ENCODE measurements around the gene SLC25A25. TPM values are rescaled to one million over a fixed set of nuclear protein-coding genes. Genes with fewer than 3 reads are reported as not detected.

SLC25A25 gene
- total and polyA plus RNA-seq, 3 experiments from 2014 or later: 17.7 to 19.8 (median 17.8) TPM

Other genes starting within 250 kb of the SLC25A25 start
- gene ENG, start 213.6 kb upstream of the SLC25A25 start, total RNA-seq: 10 to 100 TPM; 18.9 to 19.3 TPM
- 7.9 TPM for gene ENG, start 213.6 kb upstream of the SLC25A25 start, polyA plus RNA-seq
- gene AK1, start 190.6 kb upstream of the SLC25A25 start, total RNA-seq: 10 to 100 TPM; 15.8 to 20.0 TPM
- 0.23 TPM for gene AK1, start 190.6 kb upstream of the SLC25A25 start, polyA plus RNA-seq
- gene ST6GALNAC6, start 168.6 kb upstream of the SLC25A25 start, total RNA-seq: 10 to 100 TPM; 52.3 to 54.0 TPM
- 54.7 TPM for gene ST6GALNAC6, start 168.6 kb upstream of the SLC25A25 start, polyA plus RNA-seq
- 10 to 100 TPM; 32.9 to 43.2 TPM for gene ST6GALNAC4, start 151.2 kb upstream of the SLC25A25 start, total RNA-seq
- gene ST6GALNAC4, start 151.2 kb upstream of the SLC25A25 start, polyA plus RNA-seq: 28.7 TPM
- gene PIP5KL1, start 137.5 kb upstream of the SLC25A25 start, total RNA-seq: 1 to 10 TPM; 1.4 to 2.5 TPM
- 0.89 TPM for gene PIP5KL1, start 137.5 kb upstream of the SLC25A25 start, polyA plus RNA-seq
- gene DPM2, start 130.4 kb upstream of the SLC25A25 start, total RNA-seq: 10 to 100 TPM; 73.8 to 75.5 TPM
- 52.2 TPM for gene DPM2, start 130.4 kb upstream of the SLC25A25 start, polyA plus RNA-seq
- 10 to 100 TPM; 82.2 to 93.3 TPM for gene EEIG1, start 87.2 kb upstream of the SLC25A25 start, total RNA-seq
- gene EEIG1, start 87.2 kb upstream of the SLC25A25 start, polyA plus RNA-seq: 167 TPM
- 10 to 100 TPM; 13.1 to 14.0 TPM for gene NAIF1, start 912 bp upstream of the SLC25A25 start, total RNA-seq
- gene NAIF1, start 912 bp upstream of the SLC25A25 start, polyA plus RNA-seq: 13.5 TPM
- 10 to 100 TPM; 67.0 to 68.3 TPM for gene PTGES2, start 59.5 kb downstream of the SLC25A25 start, total RNA-seq
- gene PTGES2, start 59.5 kb downstream of the SLC25A25 start, polyA plus RNA-seq: 51.7 TPM
- not detected for gene LCN2, start 81.2 kb downstream of the SLC25A25 start, total RNA-seq
- not detected for gene LCN2, start 81.2 kb downstream of the SLC25A25 start, polyA plus RNA-seq
- gene BBLN, start 92.0 kb downstream of the SLC25A25 start, total RNA-seq: 10 to 100 TPM; 75.5 to 78.4 TPM
- 137 TPM for gene BBLN, start 92.0 kb downstream of the SLC25A25 start, polyA plus RNA-seq
- 100 to 1,000 TPM; 114 to 125 TPM for gene CIZ1, start 123.3 kb downstream of the SLC25A25 start, total RNA-seq
- 35.2 TPM for gene CIZ1, start 123.3 kb downstream of the SLC25A25 start, polyA plus RNA-seq
- gene DNM1, start 135.1 kb downstream of the SLC25A25 start, total RNA-seq: under 1 TPM; 0.26 to 0.66 TPM
- 0.18 TPM for gene DNM1, start 135.1 kb downstream of the SLC25A25 start, polyA plus RNA-seq
- gene GOLGA2, start 207.8 kb downstream of the SLC25A25 start, total RNA-seq: 10 to 100 TPM; 35.4 to 35.5 TPM
- 8.8 TPM for gene GOLGA2, start 207.8 kb downstream of the SLC25A25 start, polyA plus RNA-seq
- 10 to 100 TPM; 18.1 to 20.9 TPM for gene SWI5, start 208.0 kb downstream of the SLC25A25 start, total RNA-seq
- 27.8 TPM for gene SWI5, start 208.0 kb downstream of the SLC25A25 start, polyA plus RNA-seq